Endothelial cell of umbilical vein (primary cell): ENCODE data around the gene KCNH4. TPM values are rescaled to one million over a fixed set of nuclear protein-coding genes. Genes with fewer than 3 reads are reported as not detected.

Experiments
- BruUV-seq: library from RNA; stranded (reverse); fragments of 400-500 nt; replicated peaks from 2 replicates; lab custom pipeline; 2021; lab: Mats Ljungman, UMichigan
- CTCF ChIA-PET: fragments of 300-600, 350-600 bp; sonication (Branson Sonifier 250); formaldehyde crosslinking; loops from one replicate; lab custom pipeline; 2021; ENCODE audit warnings: antibody characterized with exemption, inconsistent platforms; lab: Charles Lee
- POLR2A ChIA-PET: fragments of 300-600, 350-600 bp; sonication (Branson Sonifier 250); formaldehyde crosslinking; loops from one replicate; lab custom pipeline; 2021; ENCODE audit warnings: antibody characterized with exemption, inconsistent platforms; lab: Charles Lee
- DNase-seq: peaks from one replicate; pipeline ENCODE4 v3.0.0-alpha.2; 2011; ENCODE audit warnings: low read depth, low spot score
- FAIRE-seq: peaks from 2 replicates; lab custom pipeline; 2011; peaks lifted over from hg19 to GRCh38; lab: Jason Lieb, UNC
- H2AFZ ChIP-seq: 2 replicates; pipeline ENCODE4 v1.6.0; 2012; ENCODE audit warnings: low read depth, low read length, control low read depth, inconsistent platforms
- H3K27ac ChIP-seq: 2 replicates; pipeline ENCODE4 v1.5.1; 2011; ENCODE audit warnings: low read depth, mild to moderate bottlenecking, control low read depth, low read length, moderate library complexity; ENCODE audit not compliant: insufficient read depth
- H3K27me3 ChIP-seq, 2 experiments: 2 replicates each; pipeline versions ENCODE4 v1.6.0 to v1.6.1; 2011; ENCODE audit warnings: low read length in 2 of 2, mixed read lengths in 1 of 2; ENCODE audit not compliant: control insufficient read depth in 2 of 2, insufficient read depth in 2 of 2
- H3K36me3 ChIP-seq, 2 experiments: 2 replicates in 1 of 2; 3 replicates in 1 of 2; pipeline ENCODE4 v1.5.1; 2011; ENCODE audit warnings: low read length in 2 of 2, mild to moderate bottlenecking in 1 of 2, moderate library complexity in 1 of 2; ENCODE audit not compliant: control insufficient read depth in 2 of 2, insufficient read depth in 2 of 2; ENCODE audit errors: extremely low read depth in 1 of 2
- H3K4me1 ChIP-seq: 3 replicates; pipeline ENCODE4 v1.5.1; 2011; ENCODE audit warnings: mild to moderate bottlenecking, low read length; ENCODE audit not compliant: control insufficient read depth, insufficient read depth; ENCODE audit errors: extremely low read depth
- H3K4me2 ChIP-seq: 2 replicates; pipeline ENCODE4 v1.6.1; 2011; ENCODE audit warnings: low read length, control low read depth, mixed read lengths; ENCODE audit not compliant: insufficient read depth
- H3K4me3 ChIP-seq, 3 experiments: fragments of 200-600 bp in 1 of 3; sonication (generic), shearing (Covaris generic) in 1 of 3; replicated peaks in 1 of 3; 2 replicates each; pipeline ENCODE4 v1.5.1; 2011 to 2016; ENCODE audit warnings: control low read depth in 3 of 3, low read length in 3 of 3, mild to moderate bottlenecking in 2 of 3, inconsistent platforms in 1 of 3, low read depth in 1 of 3, moderate library complexity in 1 of 3; ENCODE audit not compliant: insufficient read depth in 1 of 3
- H3K79me2 ChIP-seq: 2 replicates; pipeline ENCODE4 v1.6.0; 2012; ENCODE audit warnings: low read length, inconsistent platforms; ENCODE audit not compliant: control insufficient read depth, insufficient read depth
- H3K9ac ChIP-seq: replicated peaks from 2 replicates; pipeline ENCODE3; 2011; ENCODE audit warnings: low read length, control low read depth; ENCODE audit not compliant: insufficient read depth; ENCODE audit errors: extremely low read depth
- H3K9me1 ChIP-seq: replicated peaks from 3 replicates; pipeline ENCODE4 v1.6.0; 2011; ENCODE audit warnings: mild to moderate bottlenecking, low read length; ENCODE audit not compliant: control insufficient read depth, insufficient read depth; ENCODE audit errors: extremely low read depth
- H3K9me3 ChIP-seq: replicated peaks from 2 replicates; pipeline ENCODE4 v1.5.1; 2012; ENCODE audit warnings: low read length, inconsistent platforms; ENCODE audit not compliant: control insufficient read depth, insufficient read depth
- H4K20me1 ChIP-seq: replicated peaks from 2 replicates; pipeline ENCODE3; 2011; ENCODE audit warnings: mild to moderate bottlenecking, low read length; ENCODE audit not compliant: control insufficient read depth, insufficient read depth; ENCODE audit errors: extremely low read depth
- EZH2 ChIP-seq: IDR thresholded peaks from 2 replicates; pipeline ENCODE4 v1.6.1; 2012; ENCODE audit warnings: borderline replicate concordance, low read depth, mild to moderate bottlenecking, moderate library complexity, low read length, inconsistent platforms; ENCODE audit not compliant: severe bottlenecking
- FOS ChIP-seq: IDR thresholded peaks from 2 replicates; pipeline ENCODE4 v1.6.1; 2011; ENCODE audit warnings: mild to moderate bottlenecking, low read length, moderate library complexity, borderline replicate concordance; ENCODE audit not compliant: insufficient read depth
- GATA2 ChIP-seq: IDR thresholded peaks from 2 replicates; pipeline ENCODE4 v1.7.0; 2011; ENCODE audit warnings: low read depth, mild to moderate bottlenecking, moderate library complexity, mixed read lengths, low read length; ENCODE audit not compliant: insufficient read length, insufficient read depth
- JUN ChIP-seq: IDR thresholded peaks from 2 replicates; pipeline ENCODE4 v1.6.1; 2011; ENCODE audit warnings: borderline replicate concordance, low read depth; ENCODE audit not compliant: insufficient read length, insufficient read depth
- MYC ChIP-seq: IDR thresholded peaks from one replicate; pipeline ENCODE4 v1.6.1; 2011; ENCODE audit warnings: mild to moderate bottlenecking, low read depth, low read length
- POLR2A ChIP-seq: IDR thresholded peaks from 2 replicates; pipeline ENCODE4 v1.6.1; 2012; ENCODE audit warnings: low read depth, mild to moderate bottlenecking, control low read depth, low read length
- POLR2AphosphoS5 ChIP-seq: IDR thresholded peaks from 2 replicates; pipeline ENCODE4 v1.6.1; 2012; ENCODE audit warnings: low read depth, mild to moderate bottlenecking, control low read depth, low read length, moderate library complexity; ENCODE audit not compliant: insufficient read depth
- dilution Hi-C: fragments of 300-500 bp; cut with MboI; formaldehyde crosslinking; loops from one replicate; pipeline ENCODE4 v1.15.0; 2019; ENCODE audit warnings: low sequenced_read_pairs; ENCODE audit not compliant: extremely low pct_ligation_motif_present
- intact Hi-C: fragments of 100-400 bp; cut with micrococcal nuclease; formaldehyde crosslinking; loops from one replicate; pipeline ENCODE4 v1.10.0; 2022
- polyA plus RNA-seq, 4 experiments: library from polyadenylated mRNA; depleted of rRNA in 3 of 4; stranded (reverse) in 3 of 4; unstranded in 1 of 4; fragments of >200 nt; gene quantifications; 2 replicates each; pipeline versions ENCODE4 v1.2.1 to v1.2.3, GENCODE V29; 2011 to 2012; ENCODE audit warnings: missing spikeins in 1 of 4
- total RNA-seq: library from RNA; stranded (reverse); gene quantifications from 2 replicates; pipeline ENCODE4 v1.2.3, GENCODE V29; 2021
- TF ChIP-seq, protein P1 (sequence below), 2 donors: IDR thresholded peaks; 1 replicate in 1 of 2; 2 replicates in 1 of 2; pipeline ENCODE4 v1.5.1; 2011; ENCODE audit warnings: low read length in 2 of 2, mild to moderate bottlenecking in 2 of 2, moderate library complexity in 2 of 2, control low read depth in 1 of 2, inconsistent platforms in 1 of 2, low read depth in 1 of 2; ENCODE audit not compliant: insufficient read depth in 1 of 2; ENCODE audit errors: extremely low read depth in 1 of 2
- TF ChIP-seq, protein P2 (sequence below): IDR thresholded peaks from 2 replicates; pipeline ENCODE4 v1.6.1; 2011; ENCODE audit not compliant: insufficient read depth, insufficient read length

Gene KCNH4
- total and polyA plus RNA-seq, 2 donors (not counting 3 experiments of a cell fraction or from before 2014, with no cell fraction given): 0.11 TPM

DNA sequence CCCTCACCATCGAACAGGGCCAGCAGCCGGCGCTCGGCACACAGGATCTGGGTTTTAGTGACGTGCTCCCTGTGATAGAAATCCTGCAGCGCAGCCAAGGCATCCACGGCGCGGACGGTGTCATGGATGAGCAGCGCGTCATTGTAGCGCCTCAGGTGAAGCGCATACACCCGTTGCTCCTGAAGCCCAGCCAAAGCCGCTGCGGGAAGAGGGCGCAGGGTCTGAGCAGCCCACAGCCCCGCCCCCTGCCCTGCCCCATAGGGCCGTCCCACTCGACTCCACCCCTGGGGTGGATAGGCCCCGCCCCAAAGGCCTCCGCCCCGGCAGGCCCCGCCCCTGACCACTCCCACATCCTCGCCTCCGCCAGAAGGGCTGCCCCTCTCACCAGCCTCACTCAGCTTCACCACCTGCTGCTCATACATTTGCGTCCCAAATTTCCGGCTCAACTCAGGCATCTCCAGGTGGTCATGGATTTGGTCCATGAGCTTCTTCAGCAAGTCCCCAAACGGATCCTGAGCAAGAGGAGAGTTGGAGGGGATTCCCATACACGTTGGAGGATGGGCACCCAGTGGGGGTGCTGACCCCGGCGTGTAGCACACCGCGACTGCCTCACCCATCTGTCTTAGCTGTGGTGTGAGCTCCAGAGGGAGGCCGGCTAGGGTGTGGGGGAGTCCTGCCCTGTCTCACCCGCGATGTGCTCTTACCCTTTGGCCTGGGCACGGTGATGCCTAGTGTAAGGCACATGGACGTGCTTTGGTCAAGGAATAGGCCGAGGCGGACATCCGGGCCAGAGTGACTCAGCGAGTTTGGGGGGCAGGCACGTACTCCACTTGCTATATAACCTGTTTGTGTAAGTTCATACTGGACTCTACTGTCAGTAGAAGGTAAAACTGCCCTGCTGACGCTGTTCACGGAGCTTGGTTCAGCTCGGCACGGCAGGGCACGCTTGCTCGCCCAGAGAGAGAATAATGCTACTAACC is 73.1 kb downstream of the KCNH4 start:
- no peak overlapping the region for H3K27ac ChIP-seq

More for the DNA sequence above, 73.1 kb downstream of the KCNH4 start:
- BruUV-seq: no TSS peak
- dilution Hi-C loops: loop anchor here (25.0 kb wide), 1 partner anchor 146 kb away; the partner anchor contains the start of gene CNP
- H3K4me1 ChIP-seq: peaks cover 9% of the 10 kb centered on the region
- no peak overlapping the region for H3K9ac ChIP-seq
- FAIRE-seq: peak; percentile 76
- no peaks in the 10 kb centered on the region for H3K36me3 ChIP-seq
- peak overlapping the region; percentile 49 for H2AFZ ChIP-seq
- H3K27me3 ChIP-seq: no peaks in the 10 kb centered on the region
- ChIA-PET POLR2A (no interaction called here), CTCF (interaction anchor here (1.0 to 1.2 kb wide), 2 partner anchors 40 to 83 kb away, joined by 3 to 4 read pairs; no protein-coding TSS in a partner anchor)
- no peaks in the 10 kb centered on the region for H3K9me1 ChIP-seq
- no peaks in the 10 kb centered on the region for H3K79me2 ChIP-seq
- no peaks in the 10 kb centered on the region for H4K20me1 ChIP-seq
- no peak overlapping the region for H3K4me3 ChIP-seq
- no peak overlapping the region for H3K4me2 ChIP-seq
- TF ChIP-seq GATA2 (no peak), FOS (no peak), JUN (no peak), POLR2A (no peak), EZH2 (no peak), MYC (no peak), POLR2AphosphoS5 (no peak)
- TF ChIP-seq, protein P1, sequence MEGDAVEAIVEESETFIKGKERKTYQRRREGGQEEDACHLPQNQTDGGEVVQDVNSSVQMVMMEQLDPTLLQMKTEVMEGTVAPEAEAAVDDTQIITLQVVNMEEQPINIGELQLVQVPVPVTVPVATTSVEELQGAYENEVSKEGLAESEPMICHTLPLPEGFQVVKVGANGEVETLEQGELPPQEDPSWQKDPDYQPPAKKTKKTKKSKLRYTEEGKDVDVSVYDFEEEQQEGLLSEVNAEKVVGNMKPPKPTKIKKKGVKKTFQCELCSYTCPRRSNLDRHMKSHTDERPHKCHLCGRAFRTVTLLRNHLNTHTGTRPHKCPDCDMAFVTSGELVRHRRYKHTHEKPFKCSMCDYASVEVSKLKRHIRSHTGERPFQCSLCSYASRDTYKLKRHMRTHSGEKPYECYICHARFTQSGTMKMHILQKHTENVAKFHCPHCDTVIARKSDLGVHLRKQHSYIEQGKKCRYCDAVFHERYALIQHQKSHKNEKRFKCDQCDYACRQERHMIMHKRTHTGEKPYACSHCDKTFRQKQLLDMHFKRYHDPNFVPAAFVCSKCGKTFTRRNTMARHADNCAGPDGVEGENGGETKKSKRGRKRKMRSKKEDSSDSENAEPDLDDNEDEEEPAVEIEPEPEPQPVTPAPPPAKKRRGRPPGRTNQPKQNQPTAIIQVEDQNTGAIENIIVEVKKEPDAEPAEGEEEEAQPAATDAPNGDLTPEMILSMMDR (IDR thresholded peaks at IDR 0.05; ENCODE audit: extremely low read depth in 1 of 2, insufficient read depth in 1 of 2, low read depth in 1 of 2, low read length in 2 of 2): no peak
- TF ChIP-seq, protein P2, sequence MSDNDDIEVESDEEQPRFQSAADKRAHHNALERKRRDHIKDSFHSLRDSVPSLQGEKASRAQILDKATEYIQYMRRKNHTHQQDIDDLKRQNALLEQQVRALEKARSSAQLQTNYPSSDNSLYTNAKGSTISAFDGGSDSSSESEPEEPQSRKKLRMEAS: no peak
- DNase-seq: peak; percentile 58
- intact Hi-C loops: no loop called here
- H3K9me3 ChIP-seq: no peaks in the 10 kb centered on the region
